HG02763 (cell line): ENCODE results near the gene MBD6.
"Not testable (repeated sequence)": the region's sequence is repeated elsewhere in the genome, so short reads cannot be mapped to it uniquely, and the experiment has no call there.

ENCODE experiments used
- ATAC-seq: cut with Tn5 transposase; IDR thresholded peaks from one replicate; pipeline ENCODE4 v1.9.1; 2021; ENCODE audit warnings: mild to moderate bottlenecking, moderate library complexity; ENCODE audit not compliant: unreplicated experiment

MBD6 gene

GRCh38 chr12:57568838-57569237 is 46.2 kb downstream of the MBD6 start:
- no peak for ATAC-seq

GRCh38 chr12:57569858-57570257 is 47.2 kb downstream of the MBD6 start:
- no peak for ATAC-seq

- not testable (repeated sequence) for ATAC-seq
Observed at GRCh38 chr12:57570438-57570837, 47.8 kb downstream of the MBD6 start.

- no peak for ATAC-seq
Observed at GRCh38 chr12:57571926-57572762, 49.5 kb downstream of the MBD6 start.

- ATAC-seq, result no peak
Observed at GRCh38 chr12:57574795-57575194, 52.2 kb downstream of the MBD6 start.

- ATAC-seq, result no peak
Observed at GRCh38 chr12:57575771-57576612, 53.4 kb downstream of the MBD6 start.

- ATAC-seq, result no peak
Observed at GRCh38 chr12:57576613-57577160, 54.1 kb downstream of the MBD6 start.

GRCh38 chr12:57577981-57578758 is 55.5 kb downstream of the MBD6 start:
- ATAC-seq, result no peak

GRCh38 chr12:57579011-57579410 is 56.4 kb downstream of the MBD6 start:
- no peak for ATAC-seq
